ENCODE data around the gene SLX9.
"Not testable (repeated sequence)": the region's sequence is repeated elsewhere in the genome, so short reads cannot be mapped to it uniquely, and the experiment has no call there.

SLX9 gene

GRCh38 chr21:44975720-44976555, 36.1 kb downstream of the SLX9 start:
- DNase-seq: no peak

GRCh38 chr21:44976556-44977393, 36.9 kb downstream of the SLX9 start:
- not testable (repeated sequence) for DNase-seq

DNA sequence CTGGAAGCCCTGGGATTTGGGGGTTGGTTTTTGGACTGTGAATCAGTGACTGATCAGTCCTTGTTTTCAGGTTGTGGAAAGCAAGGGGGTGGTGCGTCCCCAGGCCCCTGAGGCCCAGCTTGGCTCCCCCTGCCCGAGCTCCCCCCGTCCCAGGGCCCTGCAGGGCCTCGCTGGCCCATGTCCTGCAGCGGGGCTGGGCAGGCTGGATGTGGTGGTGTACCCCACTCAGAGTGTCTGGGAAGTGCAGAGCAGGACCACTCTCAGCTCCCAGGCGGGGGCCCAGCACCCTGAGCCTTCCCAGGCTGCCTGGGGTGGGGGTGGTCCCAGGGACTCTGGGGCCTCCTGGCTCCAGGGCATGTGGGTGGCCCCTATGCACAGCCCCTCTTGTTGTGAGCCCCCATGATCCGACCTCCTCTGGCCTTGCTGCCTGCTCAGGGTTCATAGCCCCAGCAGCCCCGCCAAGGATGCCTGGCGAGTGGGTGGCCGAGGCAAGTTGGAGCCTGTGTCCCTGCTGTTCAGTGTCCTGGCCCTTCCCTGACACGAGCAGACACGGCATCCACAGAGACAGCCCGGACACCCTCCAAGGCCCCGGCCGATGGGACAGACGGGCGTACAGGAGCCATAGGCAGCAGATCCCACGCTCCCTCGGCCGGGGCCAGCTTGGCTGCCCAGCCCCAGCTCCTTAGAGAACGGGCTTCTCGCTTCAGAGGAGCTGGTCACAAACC, 37.9 kb downstream of the SLX9 start:
- no peak for DNase-seq

GRCh38 chr21:44979687-44980561, 40.1 kb downstream of the SLX9 start:
- no peak for DNase-seq

GRCh38 chr21:44980562-44981489, 41.0 kb downstream of the SLX9 start:
- no peak for DNase-seq

- DNase-seq: no peak
Observed at GRCh38 chr21:44982558-44983250, 42.9 kb downstream of the SLX9 start.

- no peak for DNase-seq
Observed at GRCh38 chr21:44983421-44984206, 43.8 kb downstream of the SLX9 start.

GRCh38 chr21:44984428-44984791, 44.6 kb downstream of the SLX9 start:
- no peak for DNase-seq

- DNase-seq: no peak
Observed at GRCh38 chr21:44984792-44985440, 45.1 kb downstream of the SLX9 start.

GRCh38 chr21:44985441-44986401, 45.9 kb downstream of the SLX9 start:
- no peak for DNase-seq

- no peak for DNase-seq
Observed at GRCh38 chr21:44986471-44987291, 46.9 kb downstream of the SLX9 start.

DNA sequence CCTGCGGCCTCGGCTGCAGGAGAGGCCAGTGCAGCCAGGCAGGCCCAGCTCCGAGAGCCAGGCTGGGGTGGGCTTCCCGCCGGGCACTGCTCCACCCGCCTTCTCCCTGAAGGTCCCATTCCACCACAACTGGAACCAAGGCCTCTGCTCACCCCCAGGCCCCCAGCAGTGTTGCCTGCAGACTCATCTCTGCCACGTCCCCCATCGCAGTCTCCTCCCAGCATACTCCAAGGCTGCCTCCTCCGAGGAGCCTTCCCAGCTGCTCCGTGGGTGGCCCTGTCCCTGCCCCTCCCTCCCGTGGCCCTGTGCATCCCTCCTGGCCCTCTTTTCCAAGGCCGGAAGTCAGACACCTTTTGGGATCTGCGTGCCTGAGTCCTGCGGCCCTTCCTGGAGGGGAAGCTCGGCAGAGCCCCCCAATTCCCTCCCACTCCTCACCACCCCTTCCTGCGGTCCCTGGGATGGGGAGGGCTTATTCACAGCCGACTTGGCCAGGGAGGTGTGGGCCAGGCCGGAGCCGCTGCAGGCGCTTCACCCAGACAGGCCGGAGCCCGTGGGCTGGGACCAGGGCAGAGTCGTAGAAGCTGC, 47.6 kb downstream of the SLX9 start:
- no peak for DNase-seq

DNA sequence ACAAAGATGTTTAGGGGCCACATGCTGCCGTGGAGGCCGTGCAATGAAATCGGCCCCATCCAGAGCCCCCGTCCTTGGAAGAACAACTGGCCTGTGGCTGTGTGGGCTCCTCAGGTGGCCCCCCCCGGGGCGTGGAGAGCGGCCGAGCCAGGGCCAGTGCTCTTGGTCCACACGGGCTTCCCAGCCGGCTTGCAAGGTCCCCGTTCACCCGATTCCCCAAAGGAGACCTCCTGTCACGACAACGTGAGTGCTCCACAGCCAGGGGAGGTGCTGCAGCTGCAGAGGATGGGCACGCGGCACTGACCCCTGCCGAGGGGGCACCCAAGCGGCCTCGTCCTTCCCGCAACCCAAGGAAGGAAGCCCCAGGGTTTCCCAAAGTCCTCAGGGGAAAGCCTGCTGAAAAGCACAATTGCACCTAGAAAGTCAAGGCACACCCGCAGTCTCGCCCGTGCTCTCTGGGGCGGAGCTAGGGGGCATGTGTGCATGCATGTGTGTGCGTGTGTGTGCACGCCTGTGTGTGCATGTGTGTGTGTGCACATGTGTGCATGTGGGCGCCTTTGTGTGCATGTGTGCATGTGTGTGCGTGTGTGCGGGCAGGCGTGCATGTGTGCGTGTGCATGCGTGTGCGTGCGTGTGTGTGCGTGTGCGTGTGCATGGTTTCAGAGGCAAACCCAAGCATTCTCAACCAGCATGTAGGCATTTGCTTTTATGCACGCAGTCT, 48.2 kb downstream of the SLX9 start:
- DNase-seq: no peak

DNA sequence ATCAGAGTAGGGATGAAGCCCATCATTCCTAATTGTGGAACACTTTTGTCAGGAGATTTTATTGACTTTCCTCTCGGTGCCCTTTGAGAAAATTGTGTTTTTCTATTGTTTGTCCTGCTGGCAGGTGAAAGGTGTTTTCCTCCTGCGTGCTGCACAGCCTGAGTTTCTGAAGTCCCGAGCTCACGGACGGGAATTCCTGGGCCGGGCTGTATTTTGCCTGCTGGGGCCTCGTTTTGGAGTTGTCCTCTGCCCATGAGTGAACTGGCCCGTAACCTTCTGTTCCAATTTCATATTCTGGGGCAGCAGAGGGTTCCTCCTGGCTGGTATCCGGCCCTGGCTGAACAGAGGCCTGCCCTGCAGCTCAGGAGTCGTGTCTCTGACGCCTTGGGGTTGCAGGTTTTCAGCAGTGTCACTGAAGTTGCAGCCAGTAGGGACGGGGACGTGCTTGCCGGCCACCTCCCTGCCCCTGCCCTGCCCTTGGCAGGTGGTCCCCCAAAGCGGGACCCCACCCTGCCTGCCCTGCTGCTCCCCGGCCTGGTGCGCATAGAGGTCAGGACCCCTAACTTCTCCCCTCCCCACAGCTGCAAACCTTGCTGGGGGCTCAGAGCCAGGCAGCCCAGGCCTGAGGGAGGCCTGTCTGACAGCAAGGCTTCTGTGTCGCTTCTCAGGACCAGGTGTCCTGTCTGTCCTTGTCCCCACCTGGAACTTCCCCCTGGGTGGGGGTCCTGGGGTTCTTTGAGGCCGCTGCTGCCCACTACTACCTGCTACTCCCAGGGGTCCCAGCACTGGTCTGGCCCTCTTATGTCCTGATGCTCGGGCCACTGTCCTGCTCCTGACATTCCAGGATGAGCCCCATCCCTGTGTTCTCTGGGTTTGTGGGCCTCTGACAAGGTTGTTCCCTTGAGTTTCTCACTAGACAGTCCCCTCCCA, 49.0 kb downstream of the SLX9 start:
- DNase-seq: no peak
